Suprapubic skin (tissue), 4 donors: ENCODE results near the gene DEPDC1B. TPM values are rescaled to one million over a fixed set of nuclear protein-coding genes. Genes with fewer than 3 reads are reported as not detected.
A peak's percentile ranks its signal among the peaks of the same experiment; 100 is the strongest.

Experiments used
- DNase-seq, 2 donors: peaks; one replicate each; pipeline ENCODE4 v3.0.0-alpha.2; 2019; ENCODE audit warnings: low spot score in 2 of 2
- H3K27ac ChIP-seq: fragments of 200-600 bp; sonication (generic); one replicate; pipeline ENCODE4 v1.5.1; 2019
- H3K27me3 ChIP-seq: fragments of 200-600 bp; sonication (generic); one replicate; pipeline ENCODE4 v1.5.1; 2019
- H3K36me3 ChIP-seq: fragments of 200-600 bp; sonication (generic); one replicate; pipeline ENCODE4 v1.5.1; 2019
- H3K4me1 ChIP-seq: fragments of 200-600 bp; sonication (generic); one replicate; pipeline ENCODE4 v1.5.1; 2019
- H3K4me3 ChIP-seq: fragments of 200-600 bp; sonication (generic); one replicate; pipeline ENCODE4 v1.5.1; 2019; ENCODE audit warnings: mild to moderate bottlenecking
- H3K9me3 ChIP-seq: fragments of 200-600 bp; sonication (generic); one replicate; pipeline ENCODE4 v1.5.1; 2019
- EP300 ChIP-seq: sonication (generic); formaldehyde crosslinking; IDR thresholded peaks from one replicate; pipeline ENCODE4 v1.6.1; 2017; ENCODE audit warnings: antibody characterized with exemption
- POLR2A ChIP-seq, 2 donors: fragments of 450-650 bp; IDR thresholded peaks; one replicate each; pipeline ENCODE4 v1.6.1; 2017; ENCODE audit warnings: antibody characterized with exemption in 2 of 2, mild to moderate bottlenecking in 2 of 2, moderate library complexity in 2 of 2
- POLR2AphosphoS5 ChIP-seq, 3 donors: sonication (generic); formaldehyde crosslinking; IDR thresholded peaks; one replicate each; pipeline ENCODE4 v1.6.1; 2017; ENCODE audit warnings: antibody characterized with exemption in 3 of 3
- WGBS: methylation state at CpG from one replicate; pipeline ENCODE4 v1.1.5; 2018; 5-methylcytosine and 5-hydroxymethylcytosine counted together
- total RNA-seq, 4 donors: library from RNA; depleted of rRNA; stranded (reverse); fragments of >200 nt; gene quantifications; one replicate each; pipeline ENCODE4 v1.1.0, GENCODE V29; 2016
- TF ChIP-seq, protein P1 (sequence below), 2 donors: fragments of 200-600 bp in 1 of 2; fragments of 450-650 bp in 1 of 2; sonication (generic) in 1 of 2; IDR thresholded peaks; one replicate each; pipeline ENCODE4 v1.5.1; 2016 to 2019; ENCODE audit warnings: antibody characterized with exemption in 2 of 2, mild to moderate bottlenecking in 1 of 2, moderate library complexity in 1 of 2

DEPDC1B gene
- total RNA-seq, 4 donors from 2014 or later: 4.8 to 5.8 (median 5.2) TPM

DNA sequence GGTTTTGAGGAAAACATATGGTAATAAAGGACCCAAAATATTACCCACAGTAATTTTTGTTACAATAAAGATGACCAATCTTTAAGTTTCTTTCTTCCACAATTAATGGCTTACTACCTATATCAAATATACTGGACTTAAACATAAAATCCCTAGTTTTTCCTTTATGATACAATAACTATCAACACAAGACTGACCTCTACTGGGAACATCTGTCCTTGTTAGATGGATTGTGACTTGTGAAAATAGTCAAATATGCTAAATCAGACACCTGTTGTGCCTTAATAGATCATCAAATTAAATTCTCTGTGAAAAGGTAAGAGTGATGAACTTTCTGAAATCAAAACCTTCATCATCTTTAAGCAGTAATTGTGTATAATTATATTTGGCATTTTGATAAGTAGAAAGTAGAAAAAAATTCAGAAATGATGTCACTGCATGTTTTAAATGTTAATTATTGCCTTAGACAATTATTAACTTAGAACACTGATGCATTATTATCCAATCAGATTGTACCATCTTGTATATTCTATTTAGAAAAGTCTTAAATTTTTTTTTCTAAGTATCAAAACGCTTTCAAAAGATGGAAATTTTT, 113.6 kb downstream of the DEPDC1B start:
- H3K4me3 ChIP-seq: no peak overlapping the region
- 82% methylated on average over 1 of the region's 1 CpG for WGBS
- H3K36me3 ChIP-seq: no peaks in the 10 kb centered on the region
- H3K27ac ChIP-seq: no peak overlapping the region
- H3K9me3 ChIP-seq: no peaks in the 10 kb centered on the region
- DNase-seq: no peak
- H3K27me3 ChIP-seq: no peaks in the 10 kb centered on the region
- H3K4me1 ChIP-seq: no peaks in the 10 kb centered on the region
- TF ChIP-seq, protein P1, sequence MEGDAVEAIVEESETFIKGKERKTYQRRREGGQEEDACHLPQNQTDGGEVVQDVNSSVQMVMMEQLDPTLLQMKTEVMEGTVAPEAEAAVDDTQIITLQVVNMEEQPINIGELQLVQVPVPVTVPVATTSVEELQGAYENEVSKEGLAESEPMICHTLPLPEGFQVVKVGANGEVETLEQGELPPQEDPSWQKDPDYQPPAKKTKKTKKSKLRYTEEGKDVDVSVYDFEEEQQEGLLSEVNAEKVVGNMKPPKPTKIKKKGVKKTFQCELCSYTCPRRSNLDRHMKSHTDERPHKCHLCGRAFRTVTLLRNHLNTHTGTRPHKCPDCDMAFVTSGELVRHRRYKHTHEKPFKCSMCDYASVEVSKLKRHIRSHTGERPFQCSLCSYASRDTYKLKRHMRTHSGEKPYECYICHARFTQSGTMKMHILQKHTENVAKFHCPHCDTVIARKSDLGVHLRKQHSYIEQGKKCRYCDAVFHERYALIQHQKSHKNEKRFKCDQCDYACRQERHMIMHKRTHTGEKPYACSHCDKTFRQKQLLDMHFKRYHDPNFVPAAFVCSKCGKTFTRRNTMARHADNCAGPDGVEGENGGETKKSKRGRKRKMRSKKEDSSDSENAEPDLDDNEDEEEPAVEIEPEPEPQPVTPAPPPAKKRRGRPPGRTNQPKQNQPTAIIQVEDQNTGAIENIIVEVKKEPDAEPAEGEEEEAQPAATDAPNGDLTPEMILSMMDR (IDR thresholded peaks at IDR 0.05): peak in 1 of 2 donors; percentile 9
- no peak for TF ChIP-seq POLR2A (IDR thresholded peaks at IDR 0.05)

DNA sequence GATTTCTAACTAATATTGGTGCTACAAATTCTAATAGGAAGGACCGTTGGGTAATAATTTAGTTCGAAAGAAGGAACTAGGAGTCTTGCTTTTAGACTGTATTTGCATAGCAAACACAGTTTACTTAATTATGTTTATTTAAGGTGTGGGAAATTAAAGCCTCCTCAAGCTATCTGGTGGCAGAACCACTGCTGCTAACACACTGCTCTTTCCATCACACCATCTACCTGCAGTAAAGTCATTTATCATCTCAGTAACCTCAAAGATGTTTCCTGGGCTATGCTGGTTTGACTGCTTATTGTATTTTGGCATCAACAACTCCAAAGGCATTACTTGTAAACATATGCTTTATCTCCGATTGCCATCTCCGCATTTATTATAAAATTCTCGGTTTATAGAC, 114.3 kb downstream of the DEPDC1B start:
- Histone ChIP-seq H3K27me3 (no peaks in the 10 kb centered on the region), H3K27ac (no peak overlapping the region), H3K36me3 (no peaks in the 10 kb centered on the region), H3K4me1 (no peaks in the 10 kb centered on the region), H3K4me3 (no peak overlapping the region), H3K9me3 (no peaks in the 10 kb centered on the region)
- WGBS: 85% methylated on average over 5 of the region's 5 CpGs
- no peak for DNase-seq
- TF ChIP-seq, protein P1 (IDR thresholded peaks at IDR 0.05): no peak
- TF ChIP-seq EP300 (no peak), POLR2A (IDR thresholded peaks at IDR 0.05) (no peak), POLR2AphosphoS5 (IDR thresholded peaks at IDR 0.05) (no peak)

DNA sequence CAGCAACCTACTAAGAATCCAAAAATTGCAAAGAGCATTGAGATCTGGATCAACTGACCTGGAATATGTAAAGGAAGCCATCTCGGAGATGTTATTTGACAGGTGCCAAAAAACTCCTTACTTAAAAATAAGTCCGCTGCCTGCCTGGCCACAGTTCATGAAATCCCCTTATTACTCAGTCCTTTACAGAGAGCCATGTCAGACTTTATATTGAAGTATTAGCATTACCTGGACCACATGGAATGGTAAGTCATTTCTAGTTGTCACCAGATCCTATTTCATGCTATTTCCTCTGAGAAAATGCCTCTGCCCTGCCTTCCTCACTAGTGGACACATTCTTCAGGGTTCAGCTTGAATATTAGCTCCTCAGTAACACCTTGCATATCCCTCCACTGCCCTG, 115.7 kb downstream of the DEPDC1B start:
- no peak for TF ChIP-seq POLR2A (IDR thresholded peaks at IDR 0.05)
- TF ChIP-seq, protein P1 (IDR thresholded peaks at IDR 0.05): no peak
- TF ChIP-seq EP300: no peak
- no peak for TF ChIP-seq POLR2AphosphoS5 (IDR thresholded peaks at IDR 0.05)
- H3K36me3 ChIP-seq: no peaks in the 10 kb centered on the region
- 92% methylated on average over 2 of the region's 2 CpGs for WGBS

DNA sequence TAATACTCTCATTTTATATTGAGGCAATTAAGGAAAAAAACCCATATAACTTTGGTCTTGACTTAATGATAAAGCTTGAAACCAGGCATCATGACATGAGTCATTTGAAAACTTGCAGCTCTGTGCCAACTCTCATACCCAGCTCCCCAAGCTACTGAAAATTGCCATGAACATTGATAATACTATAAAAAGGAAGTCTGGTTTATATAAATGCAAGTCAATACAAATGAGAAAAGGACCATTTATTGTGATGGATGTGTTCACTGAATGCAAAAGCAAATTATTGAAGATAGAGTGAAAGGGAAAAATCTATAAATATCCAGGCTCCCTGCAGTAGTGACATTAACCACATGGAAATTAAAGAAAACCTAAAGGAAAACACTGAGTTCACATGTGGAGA, 116.3 kb downstream of the DEPDC1B start:
- TF ChIP-seq POLR2A (IDR thresholded peaks at IDR 0.05): no peak
- no peak for TF ChIP-seq POLR2AphosphoS5 (IDR thresholded peaks at IDR 0.05)
- TF ChIP-seq EP300: no peak
- TF ChIP-seq, protein P1 (IDR thresholded peaks at IDR 0.05): no peak
- Histone ChIP-seq H3K9me3 (no peaks in the 10 kb centered on the region), H3K4me3 (no peak overlapping the region), H3K4me1 (no peaks in the 10 kb centered on the region), H3K36me3 (no peaks in the 10 kb centered on the region), H3K27ac (no peak overlapping the region), H3K27me3 (no peaks in the 10 kb centered on the region)
- no peak for DNase-seq

More for the DNA sequence above, 115.7 kb downstream of the DEPDC1B start:
- no peaks in the 10 kb centered on the region for H3K27me3 ChIP-seq
- H3K27ac ChIP-seq: no peak overlapping the region
- H3K4me1 ChIP-seq: no peaks in the 10 kb centered on the region
- H3K9me3 ChIP-seq: no peaks in the 10 kb centered on the region
- DNase-seq: no peak
- H3K4me3 ChIP-seq: no peak overlapping the region

DNA sequence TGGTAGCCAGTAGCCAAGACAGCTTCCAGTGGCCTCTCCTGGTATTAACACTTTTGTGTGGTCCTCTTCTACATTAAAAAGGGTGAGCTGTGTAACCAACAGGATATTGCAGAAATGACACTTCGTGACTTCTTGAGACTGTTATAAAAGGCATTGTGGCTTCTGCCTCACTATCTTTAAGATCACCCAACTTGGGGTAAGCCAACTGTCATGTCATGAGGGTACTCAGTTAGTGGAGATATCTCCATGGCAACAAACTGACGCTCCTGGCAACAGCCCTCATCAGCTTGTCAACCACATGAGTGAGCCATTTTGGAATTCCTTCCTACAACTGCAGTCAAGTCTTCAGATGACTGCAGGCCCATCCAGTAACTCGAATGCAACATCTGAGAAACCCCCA, 121.7 kb downstream of the DEPDC1B start:
- Histone ChIP-seq H3K4me3 (no peak overlapping the region), H3K4me1 (no peaks in the 10 kb centered on the region), H3K36me3 (no peaks in the 10 kb centered on the region), H3K27ac (no peak overlapping the region), H3K27me3 (no peaks in the 10 kb centered on the region), H3K9me3 (no peaks in the 10 kb centered on the region)
- 90% methylated on average over 3 of the region's 3 CpGs for WGBS
- TF ChIP-seq POLR2A (IDR thresholded peaks at IDR 0.05) (no peak), EP300 (no peak), POLR2AphosphoS5 (IDR thresholded peaks at IDR 0.05) (no peak)
- TF ChIP-seq, protein P1 (IDR thresholded peaks at IDR 0.05): no peak
- no peak for DNase-seq
